Measurements from ENCODE around the gene SLC16A1.
"Not testable (repeated sequence)": the region's sequence is repeated elsewhere in the genome, so short reads cannot be mapped to it uniquely, and the experiment has no call there.

SLC16A1 gene

DNA sequence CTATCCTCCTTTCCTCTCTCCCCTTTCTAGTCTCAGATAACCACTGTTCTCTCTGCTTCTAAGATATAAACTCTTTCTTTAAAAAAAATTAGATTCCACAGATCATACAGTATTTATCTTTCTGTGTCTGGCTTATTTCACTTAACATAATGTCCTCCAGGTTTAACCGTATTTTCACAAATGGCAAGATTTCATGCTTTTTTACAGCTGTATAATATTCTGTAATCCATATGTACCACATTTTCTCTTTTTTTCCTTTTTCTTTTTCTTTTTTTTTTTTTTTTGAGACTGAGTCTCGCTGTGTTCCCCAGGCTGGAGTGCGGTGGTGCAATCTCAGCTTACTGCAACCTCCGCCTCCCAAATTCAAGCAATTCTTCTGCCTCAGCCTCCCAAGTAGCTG lies 5.1 kb upstream of the SLC16A1 start:
- DNase-seq: no peak

DNA sequence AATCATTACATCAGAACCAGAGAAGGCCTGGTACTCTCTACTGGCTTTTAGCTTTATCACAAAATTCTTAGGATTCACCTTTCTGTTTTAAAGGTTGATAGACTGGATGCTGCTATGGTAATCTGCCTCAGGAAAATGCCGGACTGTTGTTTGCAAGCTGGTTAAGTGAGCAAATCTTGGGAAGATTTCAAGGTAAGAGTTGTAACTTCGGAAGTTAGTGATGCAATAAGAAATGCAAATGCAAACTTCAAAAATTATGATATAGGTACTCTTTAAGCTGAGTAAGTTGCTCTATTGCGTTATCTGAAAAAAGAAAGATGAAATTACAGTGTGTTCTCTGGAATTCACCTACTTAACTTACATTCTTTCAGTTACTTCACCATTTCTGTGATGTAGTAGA lies 4.4 kb upstream of the SLC16A1 start:
- no peak for DNase-seq

DNA sequence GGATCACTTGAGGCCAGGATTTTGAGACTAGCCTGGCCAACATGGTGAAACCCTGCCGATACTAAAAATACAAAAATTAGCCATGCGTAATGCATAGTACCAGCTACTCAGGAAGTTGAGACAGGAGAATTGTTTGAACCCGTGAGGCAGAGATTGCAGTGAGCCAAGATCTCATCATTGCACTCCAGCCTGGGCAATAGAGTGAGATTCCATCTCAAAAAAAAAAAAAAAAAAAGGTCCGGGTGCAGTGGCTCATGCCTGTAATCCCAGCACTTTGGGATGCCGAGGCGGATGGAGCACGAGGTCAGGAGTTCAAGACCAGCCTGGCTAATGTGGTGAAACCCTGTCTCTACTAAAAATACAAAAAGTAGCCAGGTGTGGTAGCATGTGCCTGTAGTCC lies 2.2 kb upstream of the SLC16A1 start:
- DNase-seq: not testable (repeated sequence)

DNA sequence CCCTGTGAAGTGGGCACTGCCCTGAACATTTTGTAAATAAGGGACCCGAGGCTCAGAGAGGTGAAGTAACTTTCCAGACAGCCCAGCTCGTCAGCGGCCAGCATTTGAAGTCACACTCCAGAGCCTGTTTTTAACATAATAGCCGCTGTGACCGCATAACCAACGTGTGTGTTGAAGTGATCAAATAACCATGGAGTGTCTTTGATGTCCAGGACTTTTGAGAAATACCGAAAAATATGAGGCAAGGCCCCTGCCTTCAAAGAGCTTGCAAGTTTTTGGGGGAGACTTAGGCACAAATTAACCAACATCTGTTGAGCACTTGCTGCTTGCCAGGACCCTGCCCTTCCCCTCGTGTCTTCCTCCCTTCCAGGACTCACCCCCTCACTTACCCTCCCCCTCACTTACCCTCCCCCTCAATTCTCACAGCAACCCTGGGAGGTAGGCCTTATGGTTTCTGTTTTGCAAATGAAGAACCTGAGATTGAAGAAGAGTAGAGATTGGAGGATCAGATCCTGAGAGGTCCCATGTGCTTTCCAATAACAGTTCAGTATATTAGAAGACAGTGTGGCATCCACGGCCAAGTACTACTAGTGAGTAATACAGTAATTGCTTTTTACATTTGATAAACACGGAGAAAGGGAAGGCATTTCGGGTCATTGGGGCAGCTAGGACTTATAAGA lies 1.3 kb upstream of the SLC16A1 start:
- peak; percentile 57 for DNase-seq

DNA sequence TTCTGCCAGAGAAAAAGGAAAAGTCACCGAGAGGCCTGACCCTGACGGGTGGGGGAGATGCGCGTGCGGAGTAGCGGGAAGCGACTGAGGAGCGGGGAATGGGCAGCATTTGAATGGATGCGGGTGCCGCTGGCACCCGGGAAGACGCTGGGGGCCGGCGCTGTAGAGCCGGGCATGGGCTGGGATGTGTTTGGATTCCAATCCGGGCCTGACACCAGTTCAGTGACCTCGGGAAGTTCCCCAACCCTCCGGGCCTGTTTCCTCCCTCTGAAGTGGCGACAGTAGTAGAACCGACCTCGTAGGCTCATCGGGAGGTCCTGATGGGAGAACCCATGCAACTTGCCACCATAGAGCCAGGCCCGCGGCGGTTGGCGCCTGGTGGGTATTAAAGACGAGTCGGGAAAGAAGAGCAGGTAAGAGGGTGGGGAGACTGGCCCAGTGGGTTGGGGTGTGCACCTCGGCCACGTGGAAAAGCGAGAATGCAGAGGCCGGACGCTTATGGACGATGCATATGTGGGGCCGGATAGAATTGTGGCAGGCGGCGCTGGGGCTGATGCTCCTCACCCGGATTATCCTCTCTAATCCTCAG lies 642 bp upstream of the SLC16A1 start:
- DNase-seq: no peak

DNA sequence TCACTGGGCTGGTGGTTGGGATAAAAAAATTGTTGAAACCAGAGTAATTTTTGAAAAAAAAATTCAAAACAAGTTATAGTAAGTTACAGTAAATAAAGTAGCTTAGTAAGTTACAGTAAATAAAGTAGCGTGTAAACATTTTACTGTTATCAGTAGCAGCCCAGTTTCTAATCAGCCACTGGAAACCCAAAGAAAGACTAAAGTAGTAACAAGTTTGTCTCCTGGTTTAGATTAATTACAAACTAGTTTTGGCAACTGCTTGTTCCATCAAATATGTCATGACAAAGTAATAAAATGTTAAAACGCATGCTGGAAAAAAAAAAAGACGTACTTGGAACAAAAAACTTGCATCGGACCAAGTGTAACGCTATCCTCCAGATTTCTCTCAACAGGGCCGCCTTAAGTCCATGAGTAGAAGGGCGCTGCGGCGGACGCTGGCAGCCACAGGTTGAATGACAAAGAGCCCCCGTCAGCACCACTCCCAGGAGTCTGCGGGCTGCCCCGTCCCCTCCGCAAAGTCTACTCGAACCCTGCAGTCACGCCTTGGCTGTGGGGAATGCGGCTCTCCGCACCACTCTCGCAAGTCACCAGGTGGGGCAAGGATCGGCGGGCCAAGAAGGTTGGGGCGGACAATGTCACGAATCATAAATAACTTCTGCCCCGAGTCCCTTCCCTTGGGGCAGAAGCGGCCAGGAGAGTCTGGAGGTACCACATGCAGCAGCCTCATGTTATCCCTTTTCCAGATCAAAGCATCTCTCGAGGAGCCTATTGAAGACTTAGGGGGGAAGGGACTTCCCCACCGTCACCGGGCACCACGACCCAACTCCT lies 837 bp downstream of the SLC16A1 start:
- DNase-seq: peak; percentile 91

DNA sequence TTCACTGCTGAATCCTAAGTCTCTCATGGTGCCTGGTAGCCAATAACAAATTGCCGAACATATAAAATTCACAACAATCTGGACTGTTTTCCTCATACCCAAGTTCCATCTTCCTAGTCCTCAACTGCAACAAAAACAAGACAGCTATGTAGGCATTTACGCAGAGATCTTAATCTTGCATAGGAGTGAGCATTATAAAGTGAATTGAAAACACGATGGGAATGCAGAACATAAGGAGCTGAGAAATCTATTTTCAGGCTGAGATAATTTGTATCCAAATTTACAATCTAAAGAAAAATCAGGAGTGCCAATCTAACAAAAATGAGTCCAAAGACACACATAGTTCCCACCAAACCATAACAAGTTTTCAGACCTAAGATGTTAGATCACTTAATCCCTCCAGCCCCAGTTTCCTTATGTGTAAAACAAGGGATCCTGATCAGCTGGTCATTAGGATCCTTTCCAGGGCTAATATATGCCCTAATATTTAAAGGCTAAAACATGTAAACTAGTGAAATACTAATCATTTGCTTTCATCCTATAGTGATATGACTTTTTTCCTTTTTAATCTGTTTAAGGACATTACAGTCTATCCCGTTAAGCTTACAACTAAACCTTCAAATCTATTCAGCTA lies 1.9 kb downstream of the SLC16A1 start:
- DNase-seq: no peak

DNA sequence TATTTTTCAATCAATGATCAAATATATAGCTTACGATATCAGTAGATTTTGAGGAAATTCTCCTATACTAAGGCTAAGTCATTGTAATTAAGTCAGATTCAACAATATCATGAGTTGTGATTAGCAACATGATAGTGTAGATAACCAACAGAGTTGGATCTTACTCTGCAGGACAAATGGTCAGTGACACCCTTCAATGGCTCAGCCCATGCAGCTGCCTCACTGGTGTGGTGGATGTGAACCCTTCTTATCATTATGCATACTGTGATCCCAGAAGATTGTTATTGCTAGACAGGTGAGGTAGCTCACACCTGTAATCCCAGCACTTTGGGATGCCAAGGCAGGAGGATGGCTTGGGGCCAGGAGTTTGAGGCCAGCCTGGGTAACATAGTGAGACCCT lies 5.6 kb downstream of the SLC16A1 start:
- no peak for DNase-seq

DNA sequence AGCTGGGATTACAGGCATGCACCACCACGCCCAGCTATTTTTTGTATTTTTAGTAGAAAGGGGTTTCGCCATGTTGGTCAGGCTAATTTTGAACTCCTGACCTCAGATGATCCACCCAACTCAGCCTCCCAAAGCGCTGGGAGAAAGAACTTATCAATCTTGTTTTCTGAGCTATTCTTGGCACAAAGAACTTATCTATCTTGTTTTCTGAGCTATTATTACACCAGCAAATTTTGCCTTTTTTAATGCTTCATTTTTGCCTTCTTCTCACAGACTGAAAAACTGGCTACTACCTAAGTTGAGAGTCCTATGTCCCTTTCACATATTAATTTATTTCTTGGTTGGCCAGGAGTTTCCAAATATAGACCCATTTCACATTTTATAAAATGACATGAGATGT lies 9.3 kb downstream of the SLC16A1 start:
- DNase-seq: no peak

DNA sequence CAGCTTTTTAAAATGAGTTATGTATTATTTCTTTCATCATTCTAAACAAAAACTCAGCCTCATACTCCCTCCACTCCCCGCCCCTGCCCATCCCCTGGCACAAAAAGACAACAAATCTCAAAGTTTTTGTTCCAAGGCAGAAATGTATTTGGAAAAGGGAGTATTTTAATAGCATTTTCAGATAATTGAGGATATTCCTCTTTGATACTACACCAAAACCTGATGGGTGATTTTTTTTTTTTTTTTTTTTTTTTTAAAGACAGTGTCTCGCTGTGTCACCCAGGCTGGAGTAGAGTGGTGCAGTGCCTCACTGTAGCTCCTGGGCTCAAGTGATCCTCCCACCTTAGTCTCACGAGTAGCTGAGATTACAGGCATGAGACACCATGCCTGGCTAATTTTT lies 16.2 kb downstream of the SLC16A1 start:
- DNase-seq: no peak

DNA sequence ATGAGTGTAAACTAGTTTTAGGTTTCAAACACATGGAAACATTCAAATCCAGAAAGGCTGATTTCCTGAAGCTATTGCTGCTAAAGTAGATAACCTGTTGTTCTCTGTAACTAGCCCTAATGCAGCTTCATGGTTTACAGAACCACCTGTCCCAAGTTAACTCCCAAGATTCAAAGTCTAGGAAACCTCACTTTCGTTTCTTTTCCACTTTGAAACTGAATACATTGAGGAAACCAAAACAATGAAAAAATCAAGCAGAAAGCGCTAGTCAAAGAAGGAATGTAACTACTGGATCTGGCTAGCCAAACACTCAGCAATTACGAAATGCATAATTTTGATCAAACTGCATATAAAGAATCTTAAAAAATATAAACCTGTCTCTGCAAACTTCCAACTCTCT lies 17.8 kb downstream of the SLC16A1 start:
- no peak for DNase-seq

DNA sequence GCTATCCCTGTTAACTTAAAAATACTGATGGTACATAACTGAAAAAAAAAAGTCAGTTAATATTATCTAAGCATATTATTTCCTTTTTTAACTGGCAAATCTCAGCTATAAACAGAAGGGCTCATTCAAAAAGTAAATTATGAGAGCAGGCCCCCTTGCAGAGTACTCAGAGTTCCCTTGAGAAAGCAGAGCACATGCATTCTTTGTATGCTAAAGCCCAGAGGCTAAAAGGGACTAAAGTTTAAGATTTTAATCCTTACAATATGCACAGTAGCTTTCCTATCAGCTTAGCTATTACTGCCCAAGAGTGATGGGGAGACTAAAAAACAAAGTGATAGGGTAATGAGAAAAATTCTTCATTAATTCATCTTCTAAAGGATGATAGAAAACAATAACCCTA lies 18.5 kb downstream of the SLC16A1 start:
- no peak for DNase-seq

DNA sequence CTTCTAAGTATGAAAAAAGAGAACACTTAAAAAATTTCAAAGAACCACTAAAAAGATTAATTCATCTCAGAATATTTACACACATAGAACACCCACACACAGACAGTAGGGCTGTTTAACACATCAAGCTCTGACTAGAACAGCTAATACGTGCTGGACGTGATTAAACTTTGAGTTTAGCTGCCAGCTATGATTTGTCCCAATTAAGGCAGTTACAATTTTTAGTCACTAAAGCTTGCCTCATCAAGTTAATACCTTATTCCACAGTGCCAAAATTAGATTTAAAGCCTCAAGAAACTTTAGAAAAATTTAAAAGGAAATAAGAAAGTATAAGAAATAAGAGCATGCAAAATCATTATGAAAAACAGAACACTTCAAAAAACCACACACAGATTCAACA lies 18.9 kb downstream of the SLC16A1 start:
- no peak for DNase-seq

DNA sequence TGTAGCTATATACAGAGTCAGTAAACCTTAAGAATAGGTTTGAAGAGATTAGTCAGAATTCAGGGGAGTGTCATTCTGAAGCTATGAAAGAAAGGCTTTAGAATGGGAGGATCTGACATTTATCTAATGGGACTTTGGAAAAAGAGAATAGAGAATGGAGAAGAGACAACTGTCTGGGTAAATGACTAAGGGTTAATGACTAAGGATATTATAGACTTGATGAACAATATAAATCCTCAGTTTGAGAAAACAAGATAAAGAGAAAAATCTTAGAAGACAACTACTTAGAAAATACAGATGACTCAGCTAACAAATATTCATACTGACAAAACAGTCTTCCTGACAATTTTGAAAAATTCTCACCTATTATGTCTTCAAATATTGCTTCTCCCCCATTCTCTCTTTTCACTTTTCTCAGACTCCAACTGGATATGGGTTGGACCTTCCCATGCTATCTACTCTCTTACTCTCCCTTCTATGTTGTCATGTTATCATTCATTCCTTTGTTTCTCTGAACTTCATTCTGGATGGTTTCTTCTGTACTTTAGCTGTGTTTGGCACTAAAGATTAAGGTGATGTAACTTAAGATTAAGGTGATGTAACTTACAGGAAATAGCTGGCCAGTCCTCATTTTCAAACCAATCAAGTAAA lies 20.4 kb downstream of the SLC16A1 start:
- no peak for DNase-seq

DNA sequence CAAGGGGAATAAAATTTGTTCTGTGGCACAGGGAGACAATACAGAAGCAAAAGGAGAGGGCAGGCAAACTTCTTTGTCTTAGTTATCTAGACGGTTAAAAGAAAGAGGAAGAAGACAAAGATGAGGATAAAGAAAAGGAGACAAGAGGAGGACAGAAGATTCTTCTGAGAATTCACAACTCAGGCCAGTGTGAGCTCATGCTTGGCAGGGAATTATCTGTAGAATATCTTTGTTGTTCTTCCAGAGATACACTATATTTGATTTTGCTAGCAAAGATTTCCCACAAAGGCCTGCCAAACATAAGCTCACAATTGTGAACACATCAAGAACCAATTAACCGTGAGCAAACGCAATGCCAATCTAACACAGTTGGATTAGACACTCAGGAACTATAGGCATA lies 21.4 kb downstream of the SLC16A1 start:
- no peak for DNase-seq

DNA sequence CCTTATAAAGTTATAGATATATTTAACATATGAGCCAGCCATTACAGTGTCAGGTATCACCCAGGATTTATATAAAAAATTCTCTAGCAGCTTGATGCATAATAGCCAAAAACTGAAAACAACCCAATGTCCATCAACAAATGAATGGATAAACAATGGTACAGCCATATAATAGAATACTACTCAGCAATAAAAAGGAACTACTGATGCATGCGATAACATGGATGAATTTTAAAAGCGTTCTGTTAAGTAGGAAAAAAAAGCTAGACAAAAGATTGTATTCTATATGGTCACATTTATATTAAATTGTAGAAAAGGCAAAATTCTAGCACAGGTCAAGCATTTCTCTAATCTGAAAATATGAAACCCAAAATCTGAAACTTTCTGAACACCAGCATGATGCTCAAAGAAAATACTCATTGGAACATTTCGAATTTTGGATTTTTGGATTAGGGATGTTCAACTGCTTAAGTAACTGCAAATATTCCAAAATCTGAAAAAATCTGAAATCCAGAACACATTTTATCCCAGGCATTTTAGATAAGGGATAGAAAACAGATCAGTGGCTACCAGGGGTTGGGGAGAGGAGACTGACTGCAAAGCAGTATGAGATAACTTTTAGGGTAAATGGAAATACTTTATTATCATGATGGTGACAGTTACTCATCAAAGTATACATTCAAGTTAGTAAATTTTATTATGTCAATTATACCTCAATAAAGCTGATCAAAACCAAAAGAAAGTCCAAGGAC lies 22.0 kb downstream of the SLC16A1 start:
- no peak for DNase-seq

DNA sequence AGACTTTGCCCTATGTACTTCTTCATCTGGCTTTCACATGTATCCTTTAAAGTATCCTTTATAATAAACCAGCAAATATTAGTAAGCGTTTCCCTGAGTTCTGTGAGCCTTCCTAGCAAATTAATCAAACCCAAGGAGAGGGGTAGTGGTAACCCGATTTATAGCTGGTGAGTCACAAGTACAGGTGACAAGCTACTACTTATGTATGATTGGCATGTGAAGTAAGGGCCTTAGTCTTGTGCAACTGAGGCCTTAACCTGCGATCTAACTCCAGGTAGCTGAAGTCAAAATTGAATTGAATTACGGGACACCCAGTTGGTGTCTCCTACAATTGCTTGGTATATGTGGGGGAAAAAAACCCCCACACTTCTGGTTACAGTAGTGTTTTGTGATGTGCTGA lies 26.0 kb downstream of the SLC16A1 start:
- no peak for DNase-seq

DNA sequence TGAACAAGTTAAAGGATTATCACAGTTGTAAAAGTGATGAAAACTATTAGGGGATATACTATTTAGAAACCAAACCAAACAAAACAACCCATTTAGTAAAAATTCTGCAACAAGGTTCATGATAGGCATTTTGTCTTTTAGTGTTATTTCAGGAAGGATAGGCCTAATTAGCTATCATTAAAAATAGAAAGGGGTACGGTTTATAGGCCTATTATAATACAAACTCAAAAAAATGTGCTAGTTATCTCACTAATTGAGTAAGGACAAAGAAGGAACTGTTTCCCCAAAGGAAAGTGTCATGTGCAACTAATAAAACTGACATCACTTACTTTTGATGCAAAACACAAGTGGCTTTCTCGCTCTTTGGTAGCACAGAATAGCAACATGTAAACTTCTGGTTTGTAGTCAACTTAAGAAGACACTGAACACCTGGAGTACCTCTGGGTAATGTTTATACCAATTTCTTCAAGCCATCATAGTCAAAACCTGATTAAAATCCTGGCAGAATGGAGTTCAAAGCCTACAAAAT lies 28.5 kb downstream of the SLC16A1 start:
- DNase-seq: no peak

DNA sequence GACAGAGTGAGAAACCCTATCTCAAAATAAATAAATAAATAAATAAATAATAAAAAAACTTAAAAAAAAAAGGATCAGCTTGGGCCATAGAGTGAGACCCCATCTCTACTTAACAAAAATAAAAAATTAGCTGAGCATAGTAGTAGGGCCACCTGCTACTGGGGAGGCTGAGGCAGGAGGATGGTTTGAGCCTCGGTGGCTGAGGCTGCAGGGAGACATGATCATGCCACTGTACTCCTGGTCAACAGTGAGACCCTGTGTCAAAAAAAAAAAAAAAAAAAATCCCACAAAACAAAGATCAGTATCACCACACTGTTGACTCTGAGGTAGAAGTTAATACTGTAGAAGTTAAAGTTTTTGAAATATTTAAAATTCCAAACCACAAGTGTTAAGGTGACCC lies 29.1 kb downstream of the SLC16A1 start:
- no peak for DNase-seq

DNA sequence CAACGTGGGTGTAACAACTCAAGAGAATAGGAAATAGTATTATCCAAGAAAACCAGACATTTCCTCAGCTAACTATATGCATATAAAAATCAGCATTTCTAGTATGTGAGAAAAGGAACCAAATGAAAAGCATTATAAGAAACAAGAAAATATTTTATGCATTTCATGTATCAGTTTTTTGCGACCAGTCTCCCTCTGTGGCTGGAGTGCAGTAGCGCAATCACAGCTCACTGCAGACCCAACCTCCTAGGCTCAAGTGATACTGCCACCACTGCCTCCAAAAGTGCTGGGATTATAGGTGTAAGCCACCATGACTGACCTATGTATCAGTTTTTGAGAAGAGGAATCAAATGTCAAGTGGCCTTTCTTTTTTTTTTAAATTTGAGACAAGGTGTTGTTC lies 31.0 kb downstream of the SLC16A1 start:
- DNase-seq: no peak

DNA sequence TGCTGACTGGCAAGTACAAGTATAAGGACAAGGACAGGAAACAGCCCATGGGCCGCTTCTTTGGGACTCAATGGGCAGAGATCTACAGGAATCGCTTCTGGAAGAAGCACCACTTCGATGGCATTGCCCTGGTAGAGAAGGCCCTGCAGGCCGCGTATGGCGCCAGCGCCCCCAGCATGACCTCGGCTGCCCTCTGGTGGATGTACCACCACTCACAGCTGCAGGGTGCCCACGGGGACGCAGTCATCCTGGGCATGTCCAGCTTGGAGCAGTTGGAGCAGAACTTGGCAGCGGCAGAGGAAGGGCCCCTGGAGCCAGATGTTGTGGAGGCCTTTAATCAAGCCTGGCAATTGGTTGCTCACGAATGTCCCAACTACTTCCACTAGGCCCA lies 32.0 kb downstream of the SLC16A1 start:
- DNase-seq: no peak

DNA sequence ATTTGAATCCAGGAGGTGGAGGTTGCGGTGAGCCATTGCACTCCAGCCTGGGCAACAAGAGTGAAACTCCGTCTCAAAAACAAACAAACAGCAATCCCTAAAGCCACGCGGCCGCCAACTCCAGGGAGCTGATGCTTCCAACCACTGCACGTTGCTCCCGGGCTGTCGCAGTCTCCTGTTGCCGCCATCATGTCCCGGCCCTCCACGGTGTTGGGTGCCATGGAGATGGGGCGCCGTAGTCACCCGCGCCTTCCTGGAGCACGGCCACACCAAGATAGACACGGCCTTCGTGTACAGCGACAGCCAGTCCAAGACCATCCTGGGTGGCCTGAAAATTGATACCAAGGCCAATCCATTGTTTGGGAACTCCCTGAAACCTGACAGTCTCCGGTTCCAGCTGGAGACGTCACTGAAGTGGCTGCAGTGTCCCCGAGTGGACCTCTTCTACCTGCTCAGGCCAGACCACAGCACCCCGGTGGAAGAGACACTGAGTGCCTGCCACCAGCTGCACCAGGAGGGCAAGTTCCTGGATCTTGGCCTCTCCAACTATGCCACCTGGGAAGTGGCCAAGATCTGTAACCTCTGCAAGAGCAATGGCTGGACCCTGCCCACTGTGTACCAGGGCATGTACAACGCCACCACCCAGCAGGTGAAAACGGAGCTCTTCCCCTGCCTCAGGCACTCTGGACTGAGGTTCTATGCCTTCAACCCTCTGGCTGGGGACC lies 32.6 kb downstream of the SLC16A1 start:
- no peak for DNase-seq
